ENCODE results near the gene AMPD2.

DNA sequence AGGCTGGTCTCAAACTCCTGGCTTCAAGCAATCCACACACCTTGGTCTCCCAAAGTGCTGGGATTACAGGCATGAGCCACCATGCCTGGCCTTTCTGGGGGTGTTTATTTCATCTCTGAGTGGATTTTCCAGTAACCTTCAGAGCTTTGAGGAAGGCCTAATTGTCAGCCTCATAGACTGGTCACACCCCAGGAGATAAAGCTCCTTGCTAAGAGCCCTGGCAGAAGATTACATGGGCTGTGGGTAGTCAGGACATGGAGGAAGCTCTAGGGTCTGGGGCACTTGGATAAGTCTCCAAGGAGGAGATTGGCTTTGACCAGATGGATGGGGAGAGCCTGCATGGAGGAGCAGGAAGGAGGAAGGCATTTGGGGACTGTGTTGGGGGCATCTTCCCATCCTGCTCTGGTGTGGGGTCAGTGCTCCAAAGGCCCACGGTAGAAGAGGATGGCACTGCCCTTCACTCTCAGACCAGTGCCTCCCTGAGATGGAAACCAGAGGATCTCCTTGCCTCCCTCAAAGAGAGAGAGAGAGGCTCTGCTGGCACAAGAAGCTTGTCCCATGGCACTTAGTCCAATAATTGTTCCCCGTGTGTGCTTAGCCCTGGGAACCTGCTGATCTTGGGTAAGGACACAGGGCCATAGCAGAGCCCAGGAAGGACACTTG lies 21.6 kb downstream of the AMPD2 start:
- no peak for TF ChIP-seq POLR2A (IDR thresholded peaks at IDR 0.05)
- TF ChIP-seq, protein P1, sequence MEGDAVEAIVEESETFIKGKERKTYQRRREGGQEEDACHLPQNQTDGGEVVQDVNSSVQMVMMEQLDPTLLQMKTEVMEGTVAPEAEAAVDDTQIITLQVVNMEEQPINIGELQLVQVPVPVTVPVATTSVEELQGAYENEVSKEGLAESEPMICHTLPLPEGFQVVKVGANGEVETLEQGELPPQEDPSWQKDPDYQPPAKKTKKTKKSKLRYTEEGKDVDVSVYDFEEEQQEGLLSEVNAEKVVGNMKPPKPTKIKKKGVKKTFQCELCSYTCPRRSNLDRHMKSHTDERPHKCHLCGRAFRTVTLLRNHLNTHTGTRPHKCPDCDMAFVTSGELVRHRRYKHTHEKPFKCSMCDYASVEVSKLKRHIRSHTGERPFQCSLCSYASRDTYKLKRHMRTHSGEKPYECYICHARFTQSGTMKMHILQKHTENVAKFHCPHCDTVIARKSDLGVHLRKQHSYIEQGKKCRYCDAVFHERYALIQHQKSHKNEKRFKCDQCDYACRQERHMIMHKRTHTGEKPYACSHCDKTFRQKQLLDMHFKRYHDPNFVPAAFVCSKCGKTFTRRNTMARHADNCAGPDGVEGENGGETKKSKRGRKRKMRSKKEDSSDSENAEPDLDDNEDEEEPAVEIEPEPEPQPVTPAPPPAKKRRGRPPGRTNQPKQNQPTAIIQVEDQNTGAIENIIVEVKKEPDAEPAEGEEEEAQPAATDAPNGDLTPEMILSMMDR (IDR thresholded peaks at IDR 0.05), result no peak

Data from testis (tissue), 2 donors.